Effector CD8-positive, alpha-beta T cell (primary cell): ENCODE measurements around the gene HMGN4.
"Not testable (repeated sequence)": the region's sequence is repeated elsewhere in the genome, so short reads cannot be mapped to it uniquely, and the experiment has no call there.

Source experiments
- DNase-seq: peaks from one replicate; lab custom pipeline; 2025; lab: John Stamatoyannopoulos, UW
- total RNA-seq, 4 experiments: gene quantifications; one replicate each; lab custom pipeline; 2026; lab: John Stamatoyannopoulos, UW

HMGN4 gene
- 122 to 162 (median 157) reads per million in 4 experiments for total RNA-seq

GRCh38 chr6:26537846-26538571 is at the start of gene HMGN4:
Gene HMGN4, plus strand, starts transcription at chr6:26538366. Its CDS starts 6,841 bp downstream, at chr6:26545207.
- peak; percentile 77 for DNase-seq

GRCh38 chr6:26489996-26490964 is 47.9 kb upstream of the HMGN4 start:
- DNase-seq = no peak

GRCh38 chr6:26491604-26492003 is 46.6 kb upstream of the HMGN4 start:
- no peak for DNase-seq

GRCh38 chr6:26493258-26493657 is 44.9 kb upstream of the HMGN4 start:
- no peak for DNase-seq

- no peak for DNase-seq
Measured at GRCh38 chr6:26494117-26494516, 44.0 kb upstream of the HMGN4 start.

GRCh38 chr6:26495281-26495680 is 42.9 kb upstream of the HMGN4 start:
- DNase-seq = no peak

GRCh38 chr6:26497610-26498009 is 40.6 kb upstream of the HMGN4 start:
- no peak for DNase-seq

GRCh38 chr6:26500102-26500501 is 38.1 kb upstream of the HMGN4 start, which contains the start of gene BTN1A1:
Gene BTN1A1, plus strand, starts transcription at chr6:26500303. Its CDS starts 984 bp downstream, at chr6:26501287.
- no peak for DNase-seq

GRCh38 chr6:26501482-26501986 is 36.6 kb upstream of the HMGN4 start:
- DNase-seq = peak; percentile 4

GRCh38 chr6:26502165-26502564 is 36.0 kb upstream of the HMGN4 start:
- DNase-seq = no peak

GRCh38 chr6:26502626-26503025 is 35.5 kb upstream of the HMGN4 start:
- DNase-seq = no peak

- DNase-seq = no peak
Measured at GRCh38 chr6:26507658-26508057, 30.5 kb upstream of the HMGN4 start.

GRCh38 chr6:26511033-26511432 is 27.1 kb upstream of the HMGN4 start:
- not testable (repeated sequence) for DNase-seq

- DNase-seq = no peak
Measured at GRCh38 chr6:26514984-26515383, 23.2 kb upstream of the HMGN4 start.

- DNase-seq = no peak
Measured at GRCh38 chr6:26516481-26517427, 21.4 kb upstream of the HMGN4 start.

GRCh38 chr6:26519359-26519758 is 18.8 kb upstream of the HMGN4 start:
- no peak for DNase-seq

- DNase-seq = no peak
Measured at GRCh38 chr6:26520237-26520849, 17.8 kb upstream of the HMGN4 start.

- peak; percentile 87 for DNase-seq
Measured at GRCh38 chr6:26520850-26521599, 17.1 kb upstream of the HMGN4 start.

GRCh38 chr6:26521600-26522391 is 16.4 kb upstream of the HMGN4 start:
- peak; percentile 32 for DNase-seq
